Progenitor cell of endocrine pancreas (in vitro differentiated cells): Measurements from ENCODE around the gene HEY2. TPM values are rescaled to one million over a fixed set of nuclear protein-coding genes. Genes with fewer than 3 reads are reported as not detected.

Experiments used
- DNase-seq: peaks from one replicate; pipeline ENCODE4 v3.0.0; 2021; ENCODE audit warnings: low spot score; ENCODE audit not compliant: unreplicated experiment
- H3K27ac Mint-ChIP-seq: 2 replicates; pipeline ENCODE4 v1.8.0; 2021; ENCODE audit warnings: mild to moderate bottlenecking, moderate library complexity, mixed read lengths
- H3K27me3 Mint-ChIP-seq: 2 replicates; pipeline ENCODE4 v1.8.0; 2021; ENCODE audit warnings: mixed read lengths
- H3K36me3 Mint-ChIP-seq: 2 replicates; pipeline ENCODE4 v1.8.0; 2022; ENCODE audit warnings: mixed read lengths; ENCODE audit not compliant: insufficient read depth
- H3K4me1 Mint-ChIP-seq: 2 replicates; pipeline ENCODE4 v1.8.0; 2021; ENCODE audit warnings: low read depth, mixed read lengths
- H3K4me3 Mint-ChIP-seq: 2 replicates; pipeline ENCODE4 v1.8.0; 2021; ENCODE audit warnings: low read depth, mild to moderate bottlenecking, moderate library complexity, mixed read lengths
- H3K9me3 Mint-ChIP-seq: 2 replicates; pipeline ENCODE4 v1.8.0; 2021; ENCODE audit warnings: low read depth, mixed read lengths
- CTCF ChIP-seq: fragments of 200-600 bp; sonication (generic); IDR thresholded peaks from one replicate; pipeline ENCODE4 v1.5.0; 2021; ENCODE audit warnings: antibody characterized with exemption, mild to moderate bottlenecking; ENCODE audit not compliant: unreplicated experiment
- total RNA-seq: library from RNA; stranded (reverse); gene quantifications from 2 replicates; pipeline ENCODE4 v1.2.1, GENCODE V29; 2021

Gene HEY2
- total RNA-seq, 1 donor from 2014 or later, result 1.4 TPM

DNA sequence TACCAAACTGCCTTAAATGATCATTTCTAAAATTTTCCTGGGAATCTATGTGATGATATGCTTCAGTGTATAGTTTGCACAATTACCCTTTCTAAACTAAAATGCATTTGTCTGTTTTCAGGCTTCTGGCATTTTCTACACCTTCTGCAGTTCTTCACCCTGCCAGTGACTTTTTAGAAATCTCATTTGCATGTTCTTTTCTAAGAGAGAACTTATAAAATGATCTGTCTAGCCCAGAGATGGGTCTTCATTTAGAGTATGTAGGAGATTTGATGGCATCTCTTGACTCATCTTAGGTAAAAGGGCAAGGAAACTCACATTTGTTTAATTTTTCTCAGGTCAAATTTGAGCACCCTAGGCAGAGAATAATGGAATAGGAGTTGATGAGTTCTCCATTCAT, 59.2 kb downstream of the HEY2 start:
- H3K27ac Mint-ChIP-seq, result no peak overlapping the region
- TF ChIP-seq CTCF, result no peak
- no peak overlapping the region for H3K4me3 Mint-ChIP-seq
- H3K9me3 Mint-ChIP-seq, result no peaks in the 10 kb centered on the region
- H3K27me3 Mint-ChIP-seq, result no peaks in the 10 kb centered on the region
- no peak for DNase-seq
- peaks cover 1% of the 10 kb centered on the region for H3K36me3 Mint-ChIP-seq
- H3K4me1 Mint-ChIP-seq, result peaks cover 8% of the 10 kb centered on the region

GRCh38 chr6:125809570-125810170, 60.2 kb downstream of the HEY2 start:
- peaks cover 1% of the 10 kb centered on the region for H3K36me3 Mint-ChIP-seq
- no peak for TF ChIP-seq CTCF
- H3K27ac Mint-ChIP-seq, result no peak overlapping the region
- no peak overlapping the region for H3K4me3 Mint-ChIP-seq
- H3K9me3 Mint-ChIP-seq, result no peaks in the 10 kb centered on the region
- no peaks in the 10 kb centered on the region for H3K27me3 Mint-ChIP-seq
- peaks cover 12% of the 10 kb centered on the region for H3K4me1 Mint-ChIP-seq
- DNase-seq, result no peak

DNA sequence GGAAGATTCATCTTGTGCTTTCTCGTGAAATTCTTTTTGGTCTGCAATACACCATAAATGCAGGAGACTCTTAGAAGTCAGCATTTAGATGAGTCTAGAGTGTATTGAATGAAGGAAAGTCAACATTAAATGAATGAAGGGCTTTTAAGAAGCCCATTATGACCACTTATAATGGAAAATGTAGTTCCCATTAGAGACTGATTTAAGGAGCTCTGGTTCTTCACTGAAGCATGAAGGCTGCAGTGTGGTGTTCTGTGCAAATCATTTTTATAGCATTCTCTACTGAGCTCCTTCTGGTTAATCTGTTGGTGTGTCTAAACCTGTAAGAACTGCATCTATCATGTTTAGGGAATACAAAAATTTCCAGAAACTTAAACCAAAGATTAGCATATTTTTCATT, 61.0 kb downstream of the HEY2 start:
- TF ChIP-seq CTCF, result no peak
- Mint-ChIP-seq H3K9me3 (no peaks in the 10 kb centered on the region), H3K4me3 (no peak overlapping the region), H3K27ac (no peak overlapping the region), H3K27me3 (no peaks in the 10 kb centered on the region), H3K36me3 (peaks cover 1% of the 10 kb centered on the region), H3K4me1 (peaks cover 18% of the 10 kb centered on the region)
- DNase-seq, result no peak

Other genes starting within 250 kb of the HEY2 start
- gene NCOA7, start 41.3 kb downstream of the HEY2 start, total RNA-seq, result 13.6 and 18.0 TPM in 2 replicates
- gene HINT3, start 207.1 kb downstream of the HEY2 start, total RNA-seq, result 20.7 and 20.9 TPM in 2 replicates
- 25.1 and 32.9 TPM in 2 replicates for gene TRMT11, start 236.9 kb downstream of the HEY2 start, total RNA-seq